Liver (tissue), 9 donors: Measurements from ENCODE around the gene NAT9. TPM values are rescaled to one million over a fixed set of nuclear protein-coding genes. Genes with fewer than 3 reads are reported as not detected.

ENCODE experiments used
- DNase-seq: peaks from one replicate; pipeline ENCODE4 v3.0.0-alpha.2; 2017; ENCODE audit warnings: low spot score
- H3K27ac ChIP-seq, 2 donors: one replicate each; pipeline ENCODE4 v1.7.0; 2013; ENCODE audit warnings: inconsistent platforms in 2 of 2, low read length in 2 of 2, control low read depth in 1 of 2, low read depth in 1 of 2, mild to moderate bottlenecking in 1 of 2
- H3K27me3 ChIP-seq, 4 donors: one replicate each; pipeline versions ENCODE4 v1.6.1 to v1.7.0; 2013; ENCODE audit warnings: low read length in 3 of 4, inconsistent platforms in 1 of 4, mild to moderate bottlenecking in 1 of 4, moderate library complexity in 1 of 4; ENCODE audit not compliant: control insufficient read depth in 4 of 4, insufficient read depth in 4 of 4
- H3K36me3 ChIP-seq, 4 donors: one replicate each; pipeline versions ENCODE4 v1.6.1 to v1.7.0; 2013; ENCODE audit warnings: low read length in 3 of 4, mild to moderate bottlenecking in 3 of 4, low read depth in 1 of 4, moderate library complexity in 1 of 4; ENCODE audit not compliant: control insufficient read depth in 4 of 4, insufficient read depth in 3 of 4
- H3K4me1 ChIP-seq, 4 donors: one replicate each; pipeline versions ENCODE4 v1.6.1 to v1.7.0; 2013; ENCODE audit warnings: low read length in 3 of 4, mild to moderate bottlenecking in 3 of 4, moderate library complexity in 1 of 4; ENCODE audit not compliant: control insufficient read depth in 4 of 4, insufficient read depth in 4 of 4
- H3K4me3 ChIP-seq, 3 donors: one replicate each; pipeline versions ENCODE4 v1.6.1 to v1.7.0; 2013; ENCODE audit warnings: low read length in 3 of 3, control low read depth in 1 of 3, low read depth in 1 of 3, mild to moderate bottlenecking in 1 of 3
- H3K9ac ChIP-seq, 2 donors: one replicate each; pipeline ENCODE4 v1.7.0; 2013; ENCODE audit warnings: low read length in 2 of 2, mild to moderate bottlenecking in 2 of 2, moderate library complexity in 2 of 2, control low read depth in 1 of 2, low read depth in 1 of 2
- H3K9me3 ChIP-seq, 4 donors: one replicate each; pipeline versions ENCODE4 v1.6.1 to v1.7.0; 2013; ENCODE audit warnings: low read length in 3 of 4; ENCODE audit not compliant: control insufficient read depth in 4 of 4
- ATF3 ChIP-seq: IDR thresholded peaks from 2 replicates; pipeline ENCODE4 v1.6.1; 2016; ENCODE audit warnings: antibody characterized with exemption
- EGR1 ChIP-seq, 2 donors: IDR thresholded peaks; 2 replicates each; pipeline ENCODE4 v1.6.1; 2016 to 2018; ENCODE audit warnings: antibody characterized with exemption in 2 of 2, low read depth in 2 of 2
- FOXA2 ChIP-seq: IDR thresholded peaks from 2 replicates; pipeline ENCODE4 v1.6.1; 2016; ENCODE audit warnings: antibody characterized with exemption
- GABPA ChIP-seq, 2 donors: IDR thresholded peaks in 1 of 2; conservative IDR thresholded peaks in 1 of 2; 2 replicates each; pipeline ENCODE4 v1.6.1; 2016; ENCODE audit warnings: antibody characterized with exemption in 2 of 2, mild to moderate bottlenecking in 1 of 2, moderate library complexity in 1 of 2
- HNF4A ChIP-seq, 2 donors: conservative IDR thresholded peaks; 2 replicates each; pipeline ENCODE4 v1.6.1; 2016; ENCODE audit warnings: antibody characterized with exemption in 2 of 2, mild to moderate bottlenecking in 2 of 2
- HNF4G ChIP-seq: IDR thresholded peaks from 2 replicates; pipeline ENCODE4 v1.6.1; 2016; ENCODE audit warnings: antibody characterized with exemption
- JUND ChIP-seq, 2 donors: IDR thresholded peaks; 2 replicates each; pipeline ENCODE4 v1.6.1; 2016; ENCODE audit warnings: antibody characterized with exemption in 2 of 2
- MAX ChIP-seq: IDR thresholded peaks from 2 replicates; pipeline ENCODE4 v1.6.1; 2016; ENCODE audit warnings: antibody characterized with exemption
- RAD21 ChIP-seq, 2 donors: IDR thresholded peaks; 2 replicates each; pipeline ENCODE4 v1.6.1; 2016; ENCODE audit warnings: antibody characterized with exemption in 2 of 2, mild to moderate bottlenecking in 2 of 2
- REST ChIP-seq: IDR thresholded peaks from 2 replicates; pipeline ENCODE4 v1.6.1; 2016; ENCODE audit warnings: antibody characterized with exemption, mild to moderate bottlenecking
- RXRA ChIP-seq, 2 donors: IDR thresholded peaks; 2 replicates each; pipeline ENCODE4 v1.6.1; 2017 to 2018; ENCODE audit warnings: antibody characterized with exemption in 2 of 2, mild to moderate bottlenecking in 1 of 2
- TAF1 ChIP-seq: conservative IDR thresholded peaks from 2 replicates; pipeline ENCODE4 v1.6.1; 2016; ENCODE audit warnings: antibody characterized with exemption, mild to moderate bottlenecking
- YY1 ChIP-seq: IDR thresholded peaks from 2 replicates; pipeline ENCODE4 v1.6.1; 2016; ENCODE audit warnings: antibody characterized with exemption, mild to moderate bottlenecking
- ZBTB33 ChIP-seq: IDR thresholded peaks from 2 replicates; pipeline ENCODE4 v1.6.1; 2016; ENCODE audit warnings: antibody characterized with exemption
- WGBS: extraction: QIAGEN DNeasy Blood & Tissue Kit; methylation state at CpG from one replicate; pipeline ENCODE4 v1.1.7; 2013; 5-methylcytosine and 5-hydroxymethylcytosine counted together
- polyA plus RNA-seq, 2 donors: library from polyadenylated mRNA; stranded (reverse) in 1 of 2; unstranded in 1 of 2; fragments of 200-250 nt in 1 of 2; fragments of >200 nt in 1 of 2; fragmentation: Nextera tagmentation in 1 of 2; extraction: Ambion mirVana in 1 of 2; gene quantifications; one replicate each; pipeline versions ENCODE4 v1.2.1 to v1.2.3, GENCODE V29; 2013 to 2015
- total RNA-seq, 2 donors: library from RNA; depleted of rRNA; stranded (reverse); fragments of >200 nt; gene quantifications; one replicate each; pipeline ENCODE4 v1.2.3, GENCODE V29; 2014
- donor health status: healthy.
- donor health status: healthy.
- donor health status: healthy.
- donor health status: healthy.
- donor health status: healthy.

NAT9 gene
- total and polyA plus RNA-seq, 4 donors: 8.1 to 25.5 (median 17.1) TPM

- no peak for TF ChIP-seq JUND (IDR thresholded peaks at IDR 0.05)
- no peak for TF ChIP-seq GABPA (IDR thresholded peaks at IDR 0.05 in 1 of 2, conservative IDR thresholded peaks at IDR 0.05 in 1 of 2)
- TF ChIP-seq RAD21 (IDR thresholded peaks at IDR 0.05): no peak
These were observed 43.8 kb upstream of the NAT9 start (continued) for GRCh38 chr17:74819801-74820436.

GRCh38 chr17:74818291-74818938, 42.3 kb upstream of the NAT9 start:
- DNase-seq: no peak
- Histone ChIP-seq H3K27ac (no peak overlapping the region), H3K36me3 (peaks cover 0 to 5% (median 1%) of the 10 kb centered on the region in 4 donors), H3K4me1 (no peaks in the 10 kb centered on the region), H3K4me3 (no peak overlapping the region), H3K27me3 (no peaks in the 10 kb centered on the region), H3K9me3 (no peaks in the 10 kb centered on the region), H3K9ac (no peak overlapping the region)
- no peak for TF ChIP-seq HNF4G
- TF ChIP-seq HNF4A (conservative IDR thresholded peaks at IDR 0.05): no peak
- no peak for TF ChIP-seq YY1
- no peak for TF ChIP-seq ZBTB33
- no peak for TF ChIP-seq RXRA (IDR thresholded peaks at IDR 0.05)
- no peak for TF ChIP-seq TAF1
- WGBS: 98% methylated on average over 16 of the region's 16 CpGs

GRCh38 chr17:74816905-74817620, 40.9 kb upstream of the NAT9 start:
- Histone ChIP-seq H3K9me3 (no peaks in the 10 kb centered on the region), H3K36me3 (peaks cover 0 to 5% (median 1%) of the 10 kb centered on the region in 4 donors), H3K27me3 (no peaks in the 10 kb centered on the region), H3K4me1 (peaks cover 0 to 1% (median 0%) of the 10 kb centered on the region in 4 donors), H3K27ac (no peak overlapping the region), H3K9ac (no peak overlapping the region), H3K4me3 (no peak overlapping the region)
- WGBS: 90% methylated on average over 18 of the region's 18 CpGs
- TF ChIP-seq FOXA2 (no peak), MAX (no peak), ZBTB33 (no peak), REST (no peak), EGR1 (IDR thresholded peaks at IDR 0.05; ENCODE audit: low read depth in 2 of 2) (no peak), RAD21 (IDR thresholded peaks at IDR 0.05) (no peak), RXRA (IDR thresholded peaks at IDR 0.05) (no peak), ATF3 (no peak)
- no peak for DNase-seq
